Tibial artery (tissue), 4 donors: ENCODE data around the gene ZNF407.

Experiments
- DNase-seq, 2 donors: peaks; one replicate each; pipeline ENCODE4 v3.0.0-alpha.2; 2019
- H3K27ac ChIP-seq, 2 donors: fragments of 200-600 bp; sonication (generic) in 1 of 2; 1 replicate in 1 of 2; 2 replicates in 1 of 2; pipeline ENCODE4 v1.5.1; 2018 to 2019; ENCODE audit warnings: mild to moderate bottlenecking in 1 of 2
- H3K27me3 ChIP-seq, 2 donors: fragments of 200-600 bp; sonication (generic) in 1 of 2; one replicate each; pipeline versions ENCODE4 v1.5.1 to v1.6.0; 2016 to 2019
- H3K36me3 ChIP-seq, 3 donors: fragments of 200-600 bp; sonication (generic) in 2 of 3; one replicate each; pipeline ENCODE4 v1.5.1; 2016 to 2019; ENCODE audit warnings: mild to moderate bottlenecking in 2 of 3
- H3K4me1 ChIP-seq, 4 donors: fragments of 200-600 bp; sonication (generic) in 2 of 4; 1 replicate in 3 of 4; 2 replicates in 1 of 4; pipeline ENCODE4 v1.5.1; 2016 to 2019
- H3K4me3 ChIP-seq, 2 donors: fragments of 200-600 bp; sonication (generic) in 1 of 2; 1 replicate in 1 of 2; 2 replicates in 1 of 2; pipeline ENCODE4 v1.5.1; 2018 to 2019; ENCODE audit warnings: mild to moderate bottlenecking in 2 of 2
- H3K9me3 ChIP-seq, 3 donors: fragments of 200-600 bp; sonication (generic) in 1 of 3; one replicate each; pipeline ENCODE4 v1.5.1; 2016 to 2019
- CTCF ChIP-seq, 2 experiments: fragments of 200-600 bp in 1 of 2; fragments of 450-650 bp in 1 of 2; IDR thresholded peaks; one replicate each; pipeline ENCODE4 v1.5.1; 2017 to 2019; ENCODE audit warnings: antibody characterized with exemption in 2 of 2, mild to moderate bottlenecking in 1 of 2, moderate library complexity in 1 of 2
- intact Hi-C: fragments of 100-400 bp; cut with DNase I; formaldehyde crosslinking; loops from one replicate; pipeline ENCODE4 v1.15.0; 2023; ENCODE audit warnings: low total_unique reads

ZNF407 gene

GRCh38 chr18:75057169-75057960, 459.7 kb downstream of the ZNF407 start:
- Histone ChIP-seq H3K36me3 (peaks cover 0 to 5% (median 0%) of the 10 kb centered on the region in 3 donors), H3K4me3 (no peak overlapping the region), H3K27ac (no peak overlapping the region), H3K4me1 (no peaks in the 10 kb centered on the region), H3K9me3 (peaks cover 0 to 6% (median 0%) of the 10 kb centered on the region in 3 donors), H3K27me3 (no peaks in the 10 kb centered on the region)
- DNase-seq, result no peak
- no peak for TF ChIP-seq CTCF (IDR thresholded peaks at IDR 0.05)
- intact Hi-C loops, result no loop called here

- DNase-seq, result no peak
- H3K9me3 ChIP-seq, result peaks cover 0 to 6% (median 3%) of the 10 kb centered on the region in 3 donors
- intact Hi-C loops, result no loop called here
- H3K4me1 ChIP-seq, result no peaks in the 10 kb centered on the region
- H3K27me3 ChIP-seq, result no peaks in the 10 kb centered on the region
- no peak overlapping the region for H3K27ac ChIP-seq
- H3K36me3 ChIP-seq, result peaks cover 20 to 31% (median 26%) of the 10 kb centered on the region in 3 donors
- no peak overlapping the region for H3K4me3 ChIP-seq
- TF ChIP-seq CTCF (IDR thresholded peaks at IDR 0.05), result no peak
Observed at GRCh38 chr18:75060185-75060584, 462.5 kb downstream of the ZNF407 start.

GRCh38 chr18:75062297-75062886, 464.7 kb downstream of the ZNF407 start:
- no peak for TF ChIP-seq CTCF (IDR thresholded peaks at IDR 0.05)
- intact Hi-C loops, result no loop called here

GRCh38 chr18:75063196-75063595, 465.5 kb downstream of the ZNF407 start:
- TF ChIP-seq CTCF (IDR thresholded peaks at IDR 0.05), result no peak

More at GRCh38 chr18:75062297-75062886, 464.7 kb downstream of the ZNF407 start:
- peaks cover 20 to 31% (median 30%) of the 10 kb centered on the region in 3 donors for H3K36me3 ChIP-seq
- H3K9me3 ChIP-seq, result peaks cover 0 to 10% (median 3%) of the 10 kb centered on the region in 3 donors
- no peak overlapping the region for H3K4me3 ChIP-seq
- H3K27ac ChIP-seq, result no peak overlapping the region
- no peaks in the 10 kb centered on the region for H3K27me3 ChIP-seq
- H3K4me1 ChIP-seq, result no peaks in the 10 kb centered on the region
- no peak for DNase-seq

GRCh38 chr18:75063615-75064512, 466.2 kb downstream of the ZNF407 start:
- DNase-seq, result no peak
- Histone ChIP-seq H3K27ac (no peak overlapping the region), H3K27me3 (no peaks in the 10 kb centered on the region), H3K36me3 (peaks cover 20 to 31% (median 30%) of the 10 kb centered on the region in 3 donors), H3K4me3 (no peak overlapping the region), H3K9me3 (peaks cover 0 to 13% (median 11%) of the 10 kb centered on the region in 3 donors), H3K4me1 (no peaks in the 10 kb centered on the region)
- intact Hi-C loops, result no loop called here
- TF ChIP-seq CTCF (IDR thresholded peaks at IDR 0.05), result no peak

More at GRCh38 chr18:75063196-75063595, 465.5 kb downstream of the ZNF407 start:
- Histone ChIP-seq H3K36me3 (peaks cover 20 to 31% (median 30%) of the 10 kb centered on the region in 3 donors), H3K27ac (no peak overlapping the region), H3K9me3 (peaks cover 0 to 10% (median 9%) of the 10 kb centered on the region in 3 donors), H3K4me1 (no peaks in the 10 kb centered on the region), H3K27me3 (no peaks in the 10 kb centered on the region), H3K4me3 (no peak overlapping the region)
- DNase-seq, result no peak
- intact Hi-C loops, result no loop called here
